RWPE1 (cell line): ENCODE measurements around the gene IL17B.

ENCODE experiments used
- CTCF ChIA-PET: fragments of 350-600 bp; sonication (Branson Sonifier 250); formaldehyde crosslinking; extraction: SDS; loops from one replicate; lab custom pipeline; 2021; lab: Yijun Ruan, JAX
- POLR2A ChIA-PET: fragments of 400-600 bp; formaldehyde crosslinking; extraction: SDS; loops from one replicate; lab custom pipeline; 2020; ENCODE audit warnings: antibody characterized with exemption; ENCODE audit not compliant: low non-redundant PET; lab: Yijun Ruan, JAX
- DNase-seq: peaks from one replicate; pipeline ENCODE4 v3.0.0; 2012; ENCODE audit warnings: low spot score
- H3K27ac ChIP-seq: fragments of 450-650 bp; 2 replicates; pipeline ENCODE4 v1.5.1; 2017
- CTCF ChIP-seq: fragments of 450-650 bp; conservative IDR thresholded peaks from 2 replicates; pipeline ENCODE4 v1.5.1; 2017; ENCODE audit warnings: low read depth, mild to moderate bottlenecking

IL17B gene

GRCh38 chr5:149410721-149411432 lies 31.8 kb upstream of the IL17B start:
- DNase-seq, result no peak
- no peak for TF ChIP-seq CTCF
- ChIA-PET CTCF (no interaction called here), POLR2A (no interaction called here)
- no peak overlapping the region for H3K27ac ChIP-seq

- no peak for DNase-seq
- no peak for TF ChIP-seq CTCF
- ChIA-PET POLR2A (no interaction called here), CTCF (interaction anchor here (0.9 kb wide), 1 partner anchor 27 kb away, joined by 4 read pairs; no protein-coding TSS in a partner anchor)
- no peak overlapping the region for H3K27ac ChIP-seq
Observed at GRCh38 chr5:149410071-149410470, 31.0 kb upstream of the IL17B start.

- H3K27ac ChIP-seq, result no peak overlapping the region
- ChIA-PET POLR2A (no interaction called here), CTCF (interaction anchor here (0.5 to 0.9 kb wide), 3 partner anchors 27 to 156 kb away, joined by 3 to 4 read pairs (median 3); no protein-coding TSS in a partner anchor)
- DNase-seq, result no peak
- TF ChIP-seq CTCF, result no peak
Observed at GRCh38 chr5:149409268-149409948, 30.3 kb upstream of the IL17B start.

GRCh38 chr5:149408252-149409099 lies 29.4 kb upstream of the IL17B start:
- TF ChIP-seq CTCF, result no peak
- no peak overlapping the region for H3K27ac ChIP-seq
- ChIA-PET CTCF (interaction anchor here (0.8 kb wide), 1 partner anchor 41 kb away, joined by 3 read pairs; no protein-coding TSS in a partner anchor), POLR2A (no interaction called here)
- DNase-seq, result no peak

GRCh38 chr5:149407323-149408251 lies 28.5 kb upstream of the IL17B start:
- no peak for DNase-seq
- no peak for TF ChIP-seq CTCF
- H3K27ac ChIP-seq, result no peak overlapping the region
- CTCF ChIA-PET, result interaction anchor here (0.9 kb wide), 1 partner anchor 26 kb away, joined by 8 read pairs; no protein-coding TSS in a partner anchor
- POLR2A ChIA-PET, result no interaction called here
